HEK293 (cell line): ENCODE results near the gene SH2B2.

Source experiments
- CTCF ChIA-PET: fragments of 350-600 bp; formaldehyde crosslinking; extraction: SDS; loops from one replicate; lab custom pipeline; 2021; ENCODE audit warnings: antibody characterized with exemption; lab: Yijun Ruan, JAX
- POLR2A ChIA-PET: fragments of 300-600 bp; formaldehyde crosslinking; extraction: SDS; loops from one replicate; lab custom pipeline; 2020; ENCODE audit warnings: antibody characterized with exemption, inconsistent platforms; lab: Yijun Ruan, JAX
- H3K27ac ChIP-seq: fragments of 200-500 bp; sonication (Bioruptor generic); 2 replicates; pipeline ENCODE4 v1.5.1; 2014; ENCODE audit warnings: low read depth, low read length, control low read depth, inconsistent platforms; ENCODE audit errors: extremely low read depth
- H3K36me3 ChIP-seq, 2 experiments: fragments of 200-500 bp in 1 of 2; sonication (Bioruptor generic) in 1 of 2; 1 replicate in 1 of 2; 2 replicates in 1 of 2; pipeline ENCODE4 v1.5.1; 2014 to 2017; ENCODE audit warnings: inconsistent platforms in 2 of 2, low read length in 2 of 2; ENCODE audit not compliant: control insufficient read depth in 2 of 2, insufficient read depth in 1 of 2
- H3K4me1 ChIP-seq: fragments of 200-500 bp; sonication (Bioruptor generic); 2 replicates; pipeline ENCODE4 v1.5.1; 2014; ENCODE audit warnings: mild to moderate bottlenecking, low read length, inconsistent platforms; ENCODE audit not compliant: control insufficient read depth, insufficient read depth
- H3K4me3 ChIP-seq: 2 replicates; pipeline ENCODE4 v1.5.1; 2011; ENCODE audit warnings: low read depth, mild to moderate bottlenecking, control low read depth, low read length, moderate library complexity
- H3K9me3 ChIP-seq: fragments of 200-500 bp; sonication (Bioruptor generic); 2 replicates; pipeline ENCODE4 v1.5.1; 2014; ENCODE audit warnings: low read depth, low read length, inconsistent platforms; ENCODE audit not compliant: control insufficient read depth, insufficient read depth
- ATF2 ChIP-seq: fragments of 450-650 bp; formaldehyde crosslinking; IDR thresholded peaks from 2 replicates; pipeline ENCODE4 v1.5.1; 2016; ENCODE audit warnings: missing biosample characterization, missing genetic modification characterization, low read depth
- EGR2 ChIP-seq: fragments of 450-650 bp; formaldehyde crosslinking; IDR thresholded peaks from 2 replicates; pipeline ENCODE4 v1.5.1; 2016; ENCODE audit warnings: low read depth, missing biosample characterization, missing genetic modification characterization
- GLIS2 ChIP-seq: fragments of 450-650 bp; formaldehyde crosslinking; IDR thresholded peaks from 2 replicates; pipeline ENCODE4 v1.5.1; 2016; ENCODE audit warnings: missing biosample characterization, missing genetic modification characterization
- HOXD13 ChIP-seq: sonication (generic); formaldehyde crosslinking; IDR thresholded peaks from 2 replicates; pipeline ENCODE4 v1.8.0; 2022; ENCODE audit warnings: missing genetic modification reagents, borderline replicate concordance
- KLF9 ChIP-seq: fragments of 450-650 bp; formaldehyde crosslinking; IDR thresholded peaks from 2 replicates; pipeline ENCODE4 v1.5.1; 2016; ENCODE audit warnings: missing biosample characterization, missing genetic modification characterization, low read depth
- PBX3 ChIP-seq: sonication (generic); formaldehyde crosslinking; IDR thresholded peaks from 2 replicates; pipeline ENCODE4 v1.8.1; 2022; ENCODE audit warnings: mild to moderate bottlenecking, moderate library complexity, missing genetic modification reagents
- SCRT1 ChIP-seq: fragments of 450-650 bp; formaldehyde crosslinking; IDR thresholded peaks from 2 replicates; pipeline ENCODE4 v1.5.1; 2016; ENCODE audit warnings: missing biosample characterization, missing genetic modification characterization, borderline replicate concordance
- SCRT2 ChIP-seq: fragments of 450-650 bp; formaldehyde crosslinking; IDR thresholded peaks from 2 replicates; pipeline ENCODE4 v1.5.1; 2016; ENCODE audit warnings: missing biosample characterization, missing genetic modification characterization
- ZBTB49 ChIP-seq: fragments of 450-650 bp; formaldehyde crosslinking; IDR thresholded peaks from 2 replicates; pipeline ENCODE4 v1.5.1; 2016; ENCODE audit warnings: missing biosample characterization, missing genetic modification characterization, low read depth
- ZFHX2 ChIP-seq: fragments of 450-650 bp; formaldehyde crosslinking; conservative IDR thresholded peaks from 2 replicates; pipeline ENCODE4 v1.5.1; 2016; ENCODE audit warnings: missing biosample characterization, missing genetic modification characterization
- ZNF138 ChIP-seq: fragments of 450-650 bp; formaldehyde crosslinking; IDR thresholded peaks from 2 replicates; pipeline ENCODE4 v1.5.1; 2016; ENCODE audit warnings: missing biosample characterization, missing genetic modification characterization, borderline replicate concordance
- ZNF280D ChIP-seq: fragments of 450-650 bp; formaldehyde crosslinking; IDR thresholded peaks from 2 replicates; pipeline ENCODE4 v1.5.1; 2016; ENCODE audit warnings: missing biosample characterization, missing genetic modification characterization
- ZNF37A ChIP-seq: fragments of 450-650 bp; IDR thresholded peaks from 2 replicates; pipeline ENCODE4 v1.5.1; 2018; ENCODE audit warnings: missing biosample characterization, missing genetic modification characterization
- ZNF404 ChIP-seq: fragments of 450-650 bp; formaldehyde crosslinking; IDR thresholded peaks from 2 replicates; pipeline ENCODE4 v1.5.1; 2017; ENCODE audit warnings: missing biosample characterization, missing genetic modification characterization
- ZNF629 ChIP-seq: fragments of 450-650 bp; formaldehyde crosslinking; IDR thresholded peaks from 2 replicates; pipeline ENCODE4 v1.5.1; 2017; ENCODE audit warnings: missing biosample characterization, missing genetic modification characterization
- ZNF776 ChIP-seq: fragments of 450-650 bp; formaldehyde crosslinking; IDR thresholded peaks from 2 replicates; pipeline ENCODE4 v1.5.0; 2017; ENCODE audit warnings: missing biosample characterization, missing genetic modification characterization, borderline replicate concordance
- ZSCAN23 ChIP-seq: fragments of 450-650 bp; formaldehyde crosslinking; IDR thresholded peaks from 2 replicates; pipeline ENCODE4 v1.5.1; 2016; ENCODE audit warnings: missing biosample characterization, missing genetic modification characterization

The SH2B2 gene

GRCh38 chr7:102284399-102284798 is 2.3 kb upstream of the SH2B2 start:
- Histone ChIP-seq H3K4me1 (no peaks in the 10 kb centered on the region; the same call in 1 of the 2 replicates), H3K9me3 (no peaks in the 10 kb centered on the region), H3K36me3 (no peaks in the 10 kb centered on the region), H3K27ac (no peak overlapping the region), H3K4me3 (no peak overlapping the region)
- ChIA-PET CTCF (no interaction called here), POLR2A (interaction anchor here (1.0 kb wide), 1 partner anchor 109 kb away, joined by 3 read pairs; no protein-coding TSS in a partner anchor)
- TF ChIP-seq ZNF629 (tag by site-specific recombination) = no peak
- TF ChIP-seq SCRT2 (tag by site-specific recombination) = peak; percentile 72
- TF ChIP-seq ZSCAN23 (tag by site-specific recombination) = no peak
- TF ChIP-seq SCRT1 (tag by site-specific recombination) = peak; percentile 82
- TF ChIP-seq ZNF280D = no peak
- TF ChIP-seq PBX3 = no peak
- no peak for TF ChIP-seq ZNF776 (tag by site-specific recombination)
- TF ChIP-seq HOXD13 = no peak
- no peak for TF ChIP-seq ZNF138 (tag by site-specific recombination)
- no peak for TF ChIP-seq ZNF404 (tag by site-specific recombination)
- TF ChIP-seq ZBTB49 (tag by site-specific recombination) = no peak
- TF ChIP-seq ATF2 = no peak

GRCh38 chr7:102284891-102285539 is 1.7 kb upstream of the SH2B2 start:
- POLR2A ChIA-PET = interaction anchor here (1.0 kb wide), 1 partner anchor 109 kb away, joined by 3 read pairs; no protein-coding TSS in a partner anchor
- no peaks in the 10 kb centered on the region; the same call in 1 of the 2 replicates for H3K4me1 ChIP-seq

More at GRCh38 chr7:102284891-102285539, 1.7 kb upstream of the SH2B2 start:
- no peak overlapping the region for H3K4me3 ChIP-seq
- H3K9me3 ChIP-seq = no peaks in the 10 kb centered on the region
- H3K27ac ChIP-seq = no peak overlapping the region
- H3K36me3 ChIP-seq = no peaks in the 10 kb centered on the region
- TF ChIP-seq ZNF37A (tag by site-specific recombination) (no peak), EGR2 (tag by site-specific recombination) (0 out of 2 replicates have a peak, but pooled peaks have one; percentile 45), ZFHX2 (peak; percentile 52), GLIS2 (tag by site-specific recombination) (0 out of 2 replicates have a peak, but pooled peaks have one; percentile 17), KLF9 (tag by site-specific recombination) (peak; percentile 41)
- CTCF ChIA-PET = no interaction called here
